Stimulated activated CD4-positive, alpha-beta T cell treated with anti-CD3 and anti-CD28 coated beads, Interleukin-4, amount 100 ng/mL, for 1 hour (primary cell): ENCODE measurements around the gene SGSM2.

Source experiments
- DNase-seq: peaks from one replicate; pipeline ENCODE4 v3.0.0-alpha.2; 2020

The SGSM2 gene

DNA sequence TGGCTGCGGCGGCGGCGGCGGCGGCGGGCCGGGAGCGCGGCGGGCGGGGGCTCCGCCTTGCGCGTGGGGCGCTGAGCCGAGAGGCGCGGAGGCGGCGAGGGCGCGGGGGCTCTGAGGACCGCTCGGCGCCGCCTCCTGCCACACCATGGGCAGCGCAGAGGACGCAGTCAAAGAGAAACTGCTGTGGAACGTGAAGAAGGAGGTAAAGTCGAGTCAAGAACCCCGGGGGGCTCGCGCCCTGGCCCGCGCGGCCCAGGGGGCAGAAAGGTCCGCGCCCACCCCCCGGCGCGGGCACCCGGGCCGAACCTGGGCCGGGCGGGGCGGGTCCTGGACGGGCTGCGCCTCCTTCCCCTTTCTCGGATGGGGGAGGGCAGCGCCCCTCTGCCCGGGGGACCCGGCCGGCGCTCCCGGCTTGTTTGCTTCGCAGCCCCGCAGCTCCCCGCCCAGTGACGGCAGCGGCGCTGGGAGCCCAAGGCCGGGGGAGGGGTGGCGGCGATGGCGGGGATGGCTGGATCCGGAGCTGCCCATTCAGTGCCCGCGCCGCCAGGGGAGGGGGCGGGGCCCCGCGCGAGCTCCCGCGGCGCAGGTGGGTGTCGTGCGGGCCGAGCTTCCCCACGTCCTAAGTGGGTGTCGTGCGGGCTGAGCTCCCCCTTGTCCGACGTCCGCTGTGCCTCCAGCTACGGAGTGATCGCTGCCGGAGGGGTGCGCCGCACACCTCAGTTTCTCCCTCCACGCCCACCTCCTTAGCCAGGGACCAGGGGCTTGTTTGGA, 428 bp downstream of the SGSM2 start:
- peak; percentile 54 for DNase-seq

DNA sequence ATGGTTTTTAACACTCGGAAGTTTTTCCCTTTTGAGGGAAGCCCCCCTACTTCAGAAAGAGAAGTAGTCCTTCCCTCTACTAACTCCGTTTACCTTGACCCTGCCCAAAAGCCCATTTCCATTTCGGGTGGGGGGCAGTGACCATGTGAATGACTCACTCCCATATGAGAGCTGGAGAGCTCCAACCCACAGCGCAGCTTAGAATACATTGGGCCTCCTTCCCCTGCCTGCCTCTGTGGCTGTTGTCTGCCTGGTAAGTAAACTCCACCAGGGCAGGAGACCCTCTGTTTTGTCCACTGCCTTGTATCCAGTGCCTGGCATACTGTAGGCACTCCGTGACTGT, 985 bp downstream of the SGSM2 start:
- no peak for DNase-seq

DNA sequence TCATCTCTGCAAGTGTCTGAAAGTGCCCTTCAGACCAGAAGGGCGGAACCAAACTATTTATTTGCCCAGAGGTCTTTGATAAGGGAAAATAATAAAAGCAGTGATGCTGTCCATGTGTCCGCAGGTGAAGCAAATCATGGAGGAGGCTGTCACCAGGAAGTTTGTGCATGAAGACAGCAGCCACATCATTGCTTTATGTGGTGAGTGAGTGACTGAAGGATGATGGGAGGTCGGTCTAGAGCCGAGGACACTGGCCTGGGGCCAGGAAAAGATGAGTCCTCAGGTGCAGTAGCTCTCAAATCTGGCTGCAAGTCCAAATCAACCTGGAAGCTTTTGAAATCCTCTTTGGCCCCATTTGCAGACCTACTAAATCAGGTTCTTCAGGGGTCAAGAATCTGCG, 6.1 kb downstream of the SGSM2 start:
- DNase-seq, result no peak

DNA sequence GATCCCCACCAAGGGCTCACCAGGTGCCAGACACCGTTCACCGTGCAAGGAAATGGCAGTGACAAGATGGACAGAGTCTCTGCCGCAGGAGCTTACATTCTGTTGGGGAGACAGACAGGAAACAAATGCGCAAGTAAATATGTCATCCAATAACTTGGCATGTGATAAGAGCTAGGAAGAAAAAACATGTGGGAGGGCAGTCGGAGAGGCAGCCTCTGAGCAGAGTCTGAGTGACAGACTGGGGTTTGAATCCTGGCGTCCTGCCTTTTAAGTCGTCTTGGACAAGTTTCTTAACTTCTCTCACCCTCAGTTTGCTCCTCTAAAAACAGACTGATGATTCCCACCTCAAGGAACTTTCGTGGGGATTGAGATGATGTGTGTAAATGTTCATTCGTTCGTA, 7.2 kb downstream of the SGSM2 start:
- DNase-seq, result no peak

DNA sequence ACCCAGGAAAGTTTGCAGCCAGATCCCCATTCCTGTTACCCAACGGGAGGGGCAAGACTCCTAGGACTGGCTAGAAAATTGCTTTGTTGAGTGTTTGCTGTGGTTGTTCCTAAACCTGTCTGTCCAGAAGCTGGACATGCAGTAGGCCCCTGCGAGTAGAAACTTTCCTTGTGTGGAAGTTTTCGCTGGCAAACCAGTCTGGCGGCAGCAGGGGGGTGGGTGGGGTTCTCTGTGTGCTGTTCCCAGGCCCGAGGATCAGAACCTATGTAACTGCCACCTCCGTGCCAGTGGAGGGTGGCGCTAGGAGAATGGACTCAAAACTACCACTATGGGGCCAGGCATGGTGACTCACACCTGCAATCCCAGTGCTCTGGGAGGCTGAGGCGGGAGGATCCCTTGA, 9.2 kb downstream of the SGSM2 start:
- DNase-seq, result no peak

DNA sequence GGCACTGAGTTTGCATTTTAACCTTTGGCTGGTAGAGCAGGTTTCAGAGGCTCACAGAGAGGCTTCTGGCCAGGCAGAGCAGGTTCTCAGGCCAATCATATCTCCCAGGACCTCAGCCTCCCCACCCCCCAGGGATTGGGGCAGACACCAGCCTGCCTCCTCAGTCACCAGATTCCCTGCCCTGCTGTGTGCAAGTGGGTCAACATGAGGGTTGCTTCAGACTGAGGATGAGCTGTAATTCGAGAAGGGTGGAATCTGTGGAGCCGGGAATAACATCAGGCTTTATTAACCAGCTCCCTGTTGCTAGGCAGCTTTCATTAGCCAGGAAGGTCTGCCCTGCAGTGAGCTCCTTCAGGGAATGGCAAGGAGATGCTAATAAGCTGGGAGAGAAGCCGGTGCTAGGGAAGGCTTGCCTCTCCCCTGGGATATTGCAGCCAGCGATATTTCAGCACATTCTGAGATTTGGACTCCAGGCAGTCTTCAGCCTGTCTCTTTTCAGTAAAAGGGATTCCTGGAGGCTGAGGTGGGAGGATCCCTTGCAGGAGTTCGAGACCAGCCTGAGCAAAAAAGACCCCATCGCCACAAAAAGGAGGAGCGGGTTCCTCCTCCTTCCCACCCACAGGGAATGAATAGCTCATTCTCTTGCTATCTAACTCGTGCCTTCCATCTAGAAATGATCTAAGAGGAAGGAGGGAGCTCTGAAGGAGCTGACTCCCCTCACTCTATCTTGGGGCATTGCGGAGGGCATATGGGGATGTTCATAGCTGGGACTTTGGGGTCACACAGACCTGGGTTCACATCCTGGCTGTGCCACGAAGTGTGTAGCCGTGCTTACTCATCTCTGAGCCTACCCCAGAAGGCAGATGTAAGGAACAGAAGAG, 10.7 kb downstream of the SGSM2 start:
- DNase-seq, result no peak

DNA sequence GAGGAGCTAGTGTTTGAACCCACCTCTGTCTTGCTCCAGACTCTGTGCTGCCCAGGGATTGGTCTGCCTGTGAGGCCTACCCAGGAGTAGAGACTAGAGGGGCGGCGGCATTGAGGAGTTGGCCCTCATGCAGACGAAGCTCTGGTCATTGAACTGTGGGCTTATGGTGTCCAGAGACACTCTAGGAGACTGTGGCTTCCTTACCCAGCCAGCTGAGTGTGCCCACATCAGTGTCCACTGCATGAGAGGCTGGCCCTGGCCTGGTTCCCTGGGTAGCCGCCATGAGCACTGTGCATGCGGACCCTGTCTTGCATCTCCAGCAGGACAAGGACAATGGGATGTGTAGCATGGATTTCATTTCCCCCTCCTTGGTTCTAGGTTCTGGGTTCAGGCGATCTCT, 14.0 kb downstream of the SGSM2 start:
- DNase-seq, result no peak

DNA sequence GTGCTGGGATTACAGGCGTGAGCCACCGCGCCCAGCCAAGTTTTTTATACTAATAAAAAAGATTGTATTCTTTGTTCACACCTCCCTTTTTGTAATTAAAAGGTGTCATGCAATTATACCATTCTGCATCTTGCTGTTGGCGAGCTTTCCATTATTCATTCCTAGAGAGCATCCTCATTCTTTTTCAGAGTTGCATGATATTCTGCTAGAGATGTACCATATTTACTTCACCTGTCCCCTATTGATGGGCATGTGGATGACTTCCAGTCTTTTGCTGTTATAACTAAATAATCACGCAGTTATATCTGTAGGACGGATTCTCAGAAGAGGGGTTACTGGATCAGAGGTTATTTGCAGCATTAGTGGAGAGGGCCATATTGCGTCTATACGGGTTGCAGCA, 17.0 kb downstream of the SGSM2 start:
- DNase-seq, result no peak

DNA sequence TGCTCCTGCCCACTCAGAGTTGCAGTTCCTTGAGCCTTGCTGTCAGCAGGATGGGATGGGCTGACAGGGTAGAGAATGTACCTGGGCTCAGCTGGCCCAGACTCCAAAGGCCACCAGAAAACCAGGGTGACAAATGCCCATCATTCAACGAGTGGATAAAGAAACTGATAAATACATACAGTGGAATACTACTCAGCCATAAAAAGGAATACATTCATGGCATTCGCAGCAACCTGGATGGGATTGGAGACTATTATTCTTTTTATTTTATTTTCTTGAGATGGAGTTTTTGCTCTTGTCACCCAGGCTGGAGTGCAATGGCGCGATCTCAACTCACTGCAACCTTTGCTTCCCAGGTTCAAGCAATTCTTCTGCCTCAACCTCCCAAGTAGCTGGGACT, 19.9 kb downstream of the SGSM2 start:
- no peak for DNase-seq

DNA sequence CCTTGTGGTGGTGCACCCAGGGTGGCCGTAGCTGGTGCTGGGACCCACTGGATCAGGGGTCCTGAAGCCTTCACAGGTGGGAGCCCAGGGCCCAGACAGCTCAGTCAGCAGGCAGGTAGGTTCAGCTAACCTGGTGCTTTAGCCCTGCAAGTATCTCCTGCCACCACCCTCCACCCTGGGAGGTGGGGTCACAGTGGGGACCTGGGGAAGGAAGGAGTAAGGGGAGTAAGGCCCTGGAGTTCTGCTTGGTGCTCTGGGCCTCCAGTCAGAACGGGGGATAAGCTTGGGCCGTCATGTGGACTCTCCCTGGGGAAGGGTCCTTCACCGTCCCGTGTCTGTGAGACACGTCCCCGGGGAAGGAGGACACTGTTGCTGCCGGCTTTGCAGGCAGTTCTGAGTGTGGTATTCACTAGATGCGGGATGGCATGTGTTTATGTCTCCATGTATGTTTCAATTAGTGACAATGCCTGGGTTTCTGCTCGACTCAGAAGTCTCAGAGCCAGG, 20.7 kb downstream of the SGSM2 start:
- DNase-seq, result no peak

DNA sequence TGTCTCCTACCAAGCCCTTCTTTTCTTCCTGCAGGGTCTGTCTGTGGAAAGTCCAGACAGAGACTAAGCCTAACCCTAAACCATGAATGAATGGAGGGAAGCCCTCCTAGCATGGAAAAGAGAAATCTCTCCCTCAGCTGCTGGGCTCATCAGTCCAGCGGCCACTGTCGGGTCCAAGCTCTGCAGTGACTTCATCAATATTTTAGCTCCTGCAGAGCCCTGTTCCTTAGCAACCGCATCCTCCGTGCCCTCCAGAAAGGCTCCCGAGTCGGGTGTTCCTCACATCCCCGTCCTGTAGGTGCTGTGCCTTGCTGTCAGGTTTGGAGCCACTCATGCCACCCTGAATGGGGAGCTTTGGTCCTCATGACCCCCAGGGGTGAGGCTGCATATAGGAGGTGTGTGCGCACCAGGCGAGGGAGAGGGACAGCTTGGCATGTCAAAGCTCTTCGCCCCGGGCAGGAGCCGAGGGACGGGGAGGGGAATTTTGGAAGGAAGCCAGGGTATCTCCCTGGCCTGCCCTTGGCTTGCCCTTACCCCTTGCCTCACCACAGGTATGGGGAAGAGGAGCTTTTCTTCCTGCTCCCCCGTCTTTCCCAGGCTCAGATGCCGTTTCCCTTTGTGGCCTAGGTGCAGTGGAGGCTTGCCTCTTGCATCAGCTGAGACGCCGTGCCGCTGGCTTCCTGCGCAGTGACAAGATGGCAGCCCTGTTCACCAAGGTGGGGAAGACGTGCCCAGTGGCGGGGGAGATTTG, 23.9 kb downstream of the SGSM2 start:
- no peak for DNase-seq

DNA sequence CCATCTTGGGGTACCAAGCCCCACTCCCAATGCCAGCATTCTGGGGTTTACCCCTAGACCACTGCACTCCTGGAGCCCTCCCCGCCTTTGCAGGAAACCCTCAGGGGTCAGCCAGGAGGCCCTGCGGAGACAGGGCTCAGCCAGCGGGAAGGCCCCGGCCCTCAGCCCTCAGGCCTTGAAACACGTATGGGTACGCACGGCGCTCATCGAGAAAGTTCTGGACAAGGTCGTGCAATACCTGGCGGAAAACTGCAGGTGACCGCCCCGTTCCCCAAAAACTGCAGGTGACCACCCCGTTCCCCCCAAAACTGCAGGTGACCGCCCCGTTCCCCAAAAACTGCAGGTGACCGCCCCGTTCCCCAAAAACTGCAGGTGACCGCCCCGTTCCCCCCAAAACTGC, 24.7 kb downstream of the SGSM2 start:
- DNase-seq, result no peak

DNA sequence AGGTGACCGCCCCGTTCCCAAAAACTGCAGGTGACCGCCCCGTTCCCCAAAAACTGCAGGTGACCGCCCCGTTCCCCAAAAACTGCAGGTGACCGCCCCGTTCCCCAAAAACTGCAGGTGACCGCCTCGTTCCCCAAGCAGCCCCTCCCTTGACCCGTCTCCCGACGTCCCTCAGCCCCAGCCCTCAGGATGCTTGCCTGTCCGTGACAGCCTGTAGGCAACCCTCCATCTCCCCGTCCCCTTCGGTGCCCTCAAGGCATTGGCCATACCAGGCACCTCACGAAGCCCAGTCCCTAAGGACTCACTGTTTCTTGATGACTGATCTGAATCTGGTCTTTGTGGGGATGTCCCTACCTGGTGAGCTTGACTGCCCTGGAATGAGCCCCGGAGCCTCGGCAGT, 25.1 kb downstream of the SGSM2 start:
- DNase-seq, result no peak

DNA sequence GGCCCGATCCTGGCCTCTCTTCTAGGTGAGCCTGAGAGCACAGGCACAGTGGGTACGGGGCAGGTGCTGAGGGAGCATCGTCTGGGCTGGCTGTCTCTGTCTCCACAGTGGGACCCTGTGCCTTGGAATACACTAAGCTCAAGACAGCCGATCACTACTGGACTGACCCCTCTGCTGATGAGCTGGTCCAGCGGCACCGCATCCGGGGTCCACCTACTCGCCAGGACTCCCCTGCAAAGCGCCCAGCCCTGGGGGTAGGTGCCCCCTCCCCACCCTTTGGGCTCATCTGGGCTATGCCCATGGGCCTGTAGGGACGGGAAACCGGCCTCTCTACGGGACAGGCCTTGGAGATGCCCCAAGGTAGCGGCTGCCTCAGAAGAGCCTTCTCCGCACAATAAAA, 25.6 kb downstream of the SGSM2 start:
- no peak for DNase-seq

DNA sequence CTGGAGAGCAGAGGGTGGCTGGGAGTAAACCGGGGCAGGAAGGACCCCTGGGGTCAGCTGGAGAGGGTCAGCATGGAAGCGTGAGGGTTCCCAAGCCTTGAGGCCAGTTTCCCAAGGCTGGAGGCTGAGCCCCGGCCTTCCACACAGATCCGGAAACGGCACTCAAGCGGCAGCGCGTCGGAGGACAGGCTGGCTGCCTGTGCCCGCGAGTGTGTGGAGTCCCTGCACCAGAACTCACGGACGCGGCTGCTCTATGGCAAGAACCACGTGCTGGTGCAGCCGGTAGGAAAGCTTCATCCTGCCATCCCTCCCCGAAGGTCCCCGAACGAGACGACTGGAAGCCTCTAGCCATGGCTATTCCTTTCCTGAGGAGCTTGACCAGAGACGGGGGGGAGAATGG, 26.0 kb downstream of the SGSM2 start:
- DNase-seq, result no peak

DNA sequence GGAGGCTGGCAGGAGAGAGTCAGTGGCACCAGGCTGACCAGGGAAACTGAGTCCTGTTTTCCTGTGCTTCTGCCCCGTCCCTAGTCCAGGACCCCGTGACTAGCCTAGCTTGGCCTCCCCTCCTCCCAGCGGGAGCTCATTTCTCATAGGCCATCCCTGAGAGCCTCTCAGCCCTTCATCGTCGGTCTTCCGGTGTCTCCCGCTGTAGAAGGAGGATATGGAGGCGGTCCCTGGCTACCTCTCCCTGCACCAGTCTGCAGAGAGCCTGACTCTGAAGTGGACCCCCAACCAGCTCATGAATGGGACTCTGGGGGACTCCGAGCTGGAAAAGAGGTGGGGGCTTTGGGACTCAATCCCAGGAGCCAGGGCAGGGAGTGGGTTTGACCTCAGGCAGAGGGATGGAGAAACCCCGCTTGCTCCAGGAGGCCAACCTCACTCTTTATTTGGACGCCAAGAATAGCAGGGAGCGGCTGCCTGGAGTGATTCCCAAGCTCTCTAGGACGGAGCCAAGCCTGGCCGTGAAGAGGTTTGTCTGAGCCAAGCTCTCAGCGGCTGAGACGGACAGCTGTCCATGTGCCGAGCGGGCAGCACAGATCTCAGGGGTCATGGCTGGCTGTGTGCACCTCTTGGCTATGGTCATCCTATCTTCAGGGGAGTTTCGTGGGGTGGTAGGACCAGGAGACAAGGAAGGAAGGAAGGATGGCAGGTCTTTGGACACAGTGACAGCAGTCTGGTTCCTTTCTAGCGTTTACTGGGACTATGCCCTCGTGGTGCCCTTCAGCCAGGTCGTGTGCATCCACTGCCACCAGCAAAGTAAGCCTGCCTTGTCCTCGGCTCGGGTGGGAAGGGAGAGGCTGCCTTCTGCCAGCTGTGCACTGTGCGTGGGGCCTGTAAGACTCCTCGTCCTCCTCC, 26.8 kb downstream of the SGSM2 start:
- no peak for DNase-seq

DNA sequence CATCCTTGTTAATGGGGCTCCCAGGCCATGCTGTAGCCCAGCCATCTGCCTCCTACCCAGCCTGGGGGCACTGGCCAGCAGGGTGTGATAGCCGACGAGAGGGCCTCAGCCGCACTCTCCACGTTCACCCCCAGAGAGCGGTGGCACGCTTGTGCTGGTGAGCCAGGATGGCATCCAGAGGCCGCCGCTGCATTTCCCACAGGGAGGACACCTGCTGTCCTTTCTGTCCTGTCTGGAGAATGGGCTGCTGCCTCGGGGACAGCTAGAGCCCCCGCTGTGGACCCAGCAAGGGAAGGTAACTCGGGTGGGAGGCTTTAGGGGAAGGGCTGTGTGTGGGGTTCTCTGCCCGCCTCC, 27.4 kb downstream of the SGSM2 start:
- no peak for DNase-seq

DNA sequence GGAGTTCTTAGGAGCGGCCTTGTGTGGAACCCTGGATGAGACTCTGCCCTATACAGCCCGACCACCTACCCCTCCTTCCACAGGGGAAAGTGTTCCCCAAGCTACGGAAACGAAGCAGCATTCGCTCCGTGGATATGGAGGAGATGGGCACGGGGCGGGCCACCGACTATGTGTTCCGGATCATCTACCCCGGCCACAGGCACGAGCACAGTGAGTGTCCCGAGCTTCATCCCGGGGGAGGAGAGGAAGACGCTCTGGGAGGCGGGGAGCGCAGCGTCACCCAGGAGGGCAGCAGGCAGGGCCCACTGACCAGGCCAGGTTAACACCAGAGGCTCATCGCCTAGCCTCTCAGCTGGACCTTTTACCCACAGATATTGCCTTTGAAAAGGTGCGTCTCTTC, 27.8 kb downstream of the SGSM2 start:
- DNase-seq, result no peak

DNA sequence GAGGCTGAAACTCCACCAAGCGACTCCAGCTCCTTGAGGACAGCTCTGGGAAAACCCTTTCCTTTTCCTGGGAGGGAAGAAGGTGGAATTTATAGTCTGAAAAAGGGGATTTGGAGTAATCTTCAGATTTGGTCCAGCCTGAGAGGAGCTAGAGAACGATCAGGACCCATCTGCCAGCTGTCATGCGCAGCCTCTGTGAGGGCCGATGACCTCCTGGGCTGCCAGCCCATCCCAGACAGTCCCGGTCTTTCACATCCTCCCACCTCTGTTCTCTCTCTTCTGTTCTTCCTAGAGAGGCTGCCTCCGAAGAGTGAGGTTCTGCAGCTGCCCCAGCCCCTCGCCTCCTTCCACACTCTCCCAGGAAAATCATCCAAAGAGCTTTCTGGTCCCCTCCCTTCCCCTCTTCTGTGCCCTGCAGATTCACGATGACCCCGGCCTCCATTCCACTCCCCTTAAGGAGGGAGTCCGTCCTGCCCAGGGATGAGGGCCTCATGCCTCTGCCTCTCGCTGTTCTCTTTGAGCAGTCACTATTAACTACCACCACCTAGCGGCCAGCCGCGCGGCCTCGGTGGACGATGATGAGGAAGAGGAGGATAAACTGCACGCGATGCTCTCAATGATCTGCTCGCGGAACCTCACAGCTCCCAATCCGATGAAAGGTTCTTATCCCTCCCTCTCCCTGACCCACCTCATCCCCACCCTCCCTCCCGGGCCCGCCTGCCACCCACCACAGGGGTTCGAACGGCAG, 29.6 kb downstream of the SGSM2 start:
- no peak for DNase-seq

DNA sequence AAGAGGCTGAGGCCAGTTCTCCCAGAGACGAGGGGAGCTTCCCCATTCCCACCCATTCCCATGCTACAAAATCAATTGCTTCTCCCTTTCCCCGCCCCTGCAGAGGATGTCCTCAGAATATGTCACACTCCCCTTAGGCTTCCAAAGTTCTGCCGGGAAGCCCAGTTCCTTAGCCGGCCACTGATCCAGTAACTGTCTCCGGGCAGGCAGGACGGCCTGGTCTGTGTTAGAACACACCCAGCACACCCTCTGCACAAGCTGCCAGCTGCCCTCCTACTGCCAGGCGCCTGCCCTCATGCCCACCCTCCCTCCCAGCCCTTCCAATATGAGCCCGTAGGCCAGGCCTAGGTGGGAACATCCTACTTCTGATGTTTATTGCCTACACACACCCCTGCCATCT, 31.1 kb downstream of the SGSM2 start:
- DNase-seq, result no peak

DNA sequence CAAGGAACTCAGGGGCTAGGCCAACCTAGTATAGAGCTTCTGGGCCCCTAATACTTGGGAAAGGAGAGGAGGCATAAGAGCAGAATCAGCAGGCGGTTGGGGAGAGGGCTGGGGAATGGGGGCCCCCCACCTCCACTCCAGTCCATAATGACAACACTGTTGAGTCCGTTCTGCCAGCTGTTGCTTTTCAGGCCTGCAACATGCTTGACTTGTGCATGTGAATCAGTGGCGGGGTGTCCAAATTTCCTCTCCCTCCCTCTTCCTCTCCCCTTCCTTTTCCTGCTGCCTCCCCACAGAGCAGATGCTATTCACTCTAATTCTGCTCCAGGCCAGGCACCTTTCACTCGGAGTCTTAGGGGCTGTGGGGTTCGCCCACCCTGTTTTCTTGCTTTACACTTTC, 31.7 kb downstream of the SGSM2 start:
- DNase-seq, result no peak
